AG04450 (cell line): ENCODE measurements around the gene LRRTM4. TPM values are rescaled to one million over a fixed set of nuclear protein-coding genes. Genes with fewer than 3 reads are reported as not detected.
"Not testable (repeated sequence)": the region's sequence is repeated elsewhere in the genome, so short reads cannot be mapped to it uniquely, and the experiment has no call there.

Source experiments
- CTCF ChIA-PET: fragments of 300-600, 350-600 bp; formaldehyde crosslinking; extraction: SDS; loops from one replicate; lab custom pipeline; 2022; ENCODE audit warnings: antibody characterized with exemption, inconsistent platforms; lab: Charles Lee
- POLR2A ChIA-PET: fragments of 350-600 bp; formaldehyde crosslinking; extraction: SDS; loops from one replicate; lab custom pipeline; 2021; ENCODE audit warnings: antibody characterized with exemption, inconsistent platforms; lab: Yijun Ruan, JAX
- DNase-seq: peaks from one replicate; pipeline ENCODE4 v3.0.0-alpha.2; 2011; ENCODE audit warnings: low read depth, low spot score
- H3K27ac ChIP-seq: one replicate; pipeline ENCODE4 v1.5.1; 2012; ENCODE audit warnings: low read depth, low read length, control low read depth
- H3K27me3 ChIP-seq: one replicate; pipeline ENCODE4 v1.6.0; 2012; ENCODE audit warnings: low read length; ENCODE audit not compliant: control insufficient read depth, insufficient read depth
- H3K4me3 ChIP-seq: 2 replicates; pipeline ENCODE4 v1.5.1; 2011; ENCODE audit warnings: mild to moderate bottlenecking, low read depth, low read length, control low read depth
- H3K9me3 ChIP-seq: 2 replicates; pipeline ENCODE4 v1.5.1; 2012; ENCODE audit warnings: low read length; ENCODE audit not compliant: control insufficient read depth, insufficient read depth
- polyA plus RNA-seq: library from polyadenylated mRNA; depleted of rRNA; stranded (reverse); fragments of >200 nt; gene quantifications from 2 replicates; pipeline ENCODE4 v1.2.3, GENCODE V29; 2011
- TF ChIP-seq, protein P1 (sequence below): IDR thresholded peaks from 2 replicates; pipeline ENCODE4 v1.5.1; 2011; ENCODE audit warnings: low read depth, low read length, control low read depth, inconsistent platforms

Gene LRRTM4
- polyA plus RNA-seq, 1 experiment = not detected

DNA sequence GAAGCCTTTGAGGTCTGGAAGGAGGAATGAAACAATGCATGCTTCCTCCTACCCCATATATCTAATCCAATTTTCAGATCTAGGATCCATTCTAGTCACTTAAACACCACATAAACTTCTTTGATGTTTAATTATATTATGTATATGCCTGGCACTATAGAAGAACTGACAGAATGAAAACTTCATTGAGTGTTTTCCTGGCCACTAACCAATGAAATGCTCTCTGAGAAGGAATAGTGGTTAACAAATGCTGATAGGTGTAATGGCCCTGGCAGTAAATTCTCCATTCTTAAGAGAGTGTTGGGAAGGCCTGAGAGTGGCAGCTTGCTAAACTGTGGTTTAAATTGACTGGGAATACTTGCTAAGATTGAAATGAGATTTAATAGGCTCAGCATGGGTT lies 710.0 kb downstream of the LRRTM4 start:
- Histone ChIP-seq H3K9me3 (no peaks in the 10 kb centered on the region), H3K4me3 (no peak overlapping the region), H3K27me3 (no peaks in the 10 kb centered on the region), H3K27ac (no peak overlapping the region)
- ChIA-PET POLR2A (no interaction called here), CTCF (no interaction called here)
- DNase-seq = no peak
- TF ChIP-seq, protein P1, sequence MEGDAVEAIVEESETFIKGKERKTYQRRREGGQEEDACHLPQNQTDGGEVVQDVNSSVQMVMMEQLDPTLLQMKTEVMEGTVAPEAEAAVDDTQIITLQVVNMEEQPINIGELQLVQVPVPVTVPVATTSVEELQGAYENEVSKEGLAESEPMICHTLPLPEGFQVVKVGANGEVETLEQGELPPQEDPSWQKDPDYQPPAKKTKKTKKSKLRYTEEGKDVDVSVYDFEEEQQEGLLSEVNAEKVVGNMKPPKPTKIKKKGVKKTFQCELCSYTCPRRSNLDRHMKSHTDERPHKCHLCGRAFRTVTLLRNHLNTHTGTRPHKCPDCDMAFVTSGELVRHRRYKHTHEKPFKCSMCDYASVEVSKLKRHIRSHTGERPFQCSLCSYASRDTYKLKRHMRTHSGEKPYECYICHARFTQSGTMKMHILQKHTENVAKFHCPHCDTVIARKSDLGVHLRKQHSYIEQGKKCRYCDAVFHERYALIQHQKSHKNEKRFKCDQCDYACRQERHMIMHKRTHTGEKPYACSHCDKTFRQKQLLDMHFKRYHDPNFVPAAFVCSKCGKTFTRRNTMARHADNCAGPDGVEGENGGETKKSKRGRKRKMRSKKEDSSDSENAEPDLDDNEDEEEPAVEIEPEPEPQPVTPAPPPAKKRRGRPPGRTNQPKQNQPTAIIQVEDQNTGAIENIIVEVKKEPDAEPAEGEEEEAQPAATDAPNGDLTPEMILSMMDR = no peak

DNA sequence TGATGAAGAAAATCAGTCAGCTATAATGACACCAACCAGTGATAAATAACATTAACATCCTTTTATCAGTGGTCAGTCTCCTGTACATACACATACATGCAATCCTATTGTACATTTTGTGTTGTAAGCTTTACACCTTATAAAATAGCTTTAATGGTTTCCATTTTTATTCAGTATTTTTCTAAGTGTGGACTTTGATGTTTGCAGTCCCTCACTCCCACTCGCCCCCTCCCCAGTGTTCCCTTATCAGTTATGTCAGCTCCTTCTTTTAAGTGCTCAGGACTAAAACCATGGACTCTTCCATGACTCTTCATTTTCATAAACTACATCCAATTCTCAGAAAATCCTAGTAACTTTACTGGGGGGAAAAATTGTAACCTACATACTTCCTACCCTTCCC lies 713.0 kb downstream of the LRRTM4 start:
- Histone ChIP-seq H3K27ac (no peak overlapping the region), H3K9me3 (no peaks in the 10 kb centered on the region), H3K4me3 (no peak overlapping the region), H3K27me3 (no peaks in the 10 kb centered on the region)
- ChIA-PET CTCF (no interaction called here), POLR2A (no interaction called here)
- TF ChIP-seq, protein P1 = no peak
- no peak for DNase-seq

DNA sequence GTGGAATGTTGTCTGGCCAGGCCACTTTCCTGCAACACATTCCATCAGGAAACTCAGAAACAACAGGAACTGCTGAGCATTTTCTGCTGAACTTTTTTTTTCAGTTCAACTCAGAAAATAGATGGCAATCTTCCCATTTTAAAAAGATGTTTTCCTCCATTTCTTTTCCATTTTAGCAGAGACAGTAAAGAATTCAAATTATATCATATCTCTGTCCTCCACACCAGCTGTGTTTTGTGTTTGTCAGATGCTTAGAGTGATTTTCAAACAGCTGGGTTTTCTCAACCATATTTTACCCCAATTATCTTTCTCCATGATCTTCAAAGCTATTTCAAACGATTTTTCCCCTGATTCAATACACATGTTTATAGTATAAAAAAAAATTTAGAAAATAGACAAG lies 713.4 kb downstream of the LRRTM4 start:
- Histone ChIP-seq H3K27me3 (no peaks in the 10 kb centered on the region), H3K9me3 (no peaks in the 10 kb centered on the region), H3K27ac (no peak overlapping the region), H3K4me3 (no peak overlapping the region)
- ChIA-PET POLR2A (no interaction called here), CTCF (no interaction called here)
- TF ChIP-seq, protein P1 = no peak
- DNase-seq = no peak

DNA sequence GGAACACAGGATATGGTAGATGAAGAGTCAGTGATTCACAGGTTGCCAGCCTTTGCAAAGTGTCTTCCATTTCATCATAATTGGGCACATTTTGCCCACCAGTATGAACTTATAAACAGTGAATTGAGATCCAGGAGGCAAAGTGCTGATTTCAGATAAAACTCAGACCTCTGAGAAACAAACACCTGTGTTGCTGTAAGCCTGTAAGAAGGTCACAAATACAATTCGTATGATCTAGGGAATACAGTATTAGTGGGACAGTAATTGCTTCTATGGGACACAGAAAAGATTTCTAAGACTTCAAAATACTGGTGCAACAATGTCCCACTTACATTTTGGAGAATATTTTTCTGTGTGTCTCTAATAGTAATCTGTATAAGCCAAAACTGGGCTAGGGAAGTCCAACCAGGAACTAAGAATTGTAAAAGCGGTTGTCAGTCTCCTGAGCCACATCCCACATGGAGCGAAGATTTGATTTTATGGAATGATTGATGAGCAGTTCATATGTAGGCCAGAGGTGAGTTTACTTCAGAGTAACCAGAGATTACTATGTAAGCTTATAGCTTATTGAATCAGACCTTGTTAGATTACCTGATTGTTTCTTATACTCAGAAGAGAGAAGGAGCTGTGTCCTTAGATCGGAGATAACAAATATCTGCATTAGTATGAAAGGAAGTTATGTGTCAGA lies 728.4 kb downstream of the LRRTM4 start:
- H3K27me3 ChIP-seq = no peaks in the 10 kb centered on the region
- H3K4me3 ChIP-seq = no peak overlapping the region
- H3K27ac ChIP-seq = no peak overlapping the region
- ChIA-PET POLR2A (no interaction called here), CTCF (no interaction called here)
- no peaks in the 10 kb centered on the region for H3K9me3 ChIP-seq
- no peak for DNase-seq
- TF ChIP-seq, protein P1 = no peak

DNA sequence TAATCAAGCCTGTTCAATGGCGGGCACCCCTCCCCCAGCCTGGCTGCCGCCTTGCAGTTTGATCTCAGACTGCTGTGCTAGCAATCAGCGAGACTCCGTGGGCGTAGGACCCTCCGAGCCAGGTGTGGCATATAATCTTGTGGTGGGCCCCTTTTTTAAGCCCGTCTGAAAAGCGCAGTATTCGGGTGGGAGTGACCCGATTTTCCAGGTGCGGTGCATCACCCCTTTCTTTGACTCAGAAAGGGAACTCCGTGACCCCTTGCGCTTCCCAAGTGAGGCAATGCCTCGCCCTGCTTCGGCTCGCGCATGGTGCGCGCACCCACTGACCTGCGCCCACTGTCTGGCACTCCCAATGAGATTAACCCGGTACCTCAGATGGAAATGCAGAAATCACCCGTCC lies 740.9 kb downstream of the LRRTM4 start:
- CTCF ChIA-PET, H3K4me3 ChIP-seq, H3K9me3 ChIP-seq, H3K27ac ChIP-seq, POLR2A ChIA-PET, DNase-seq, H3K27me3 ChIP-seq: not testable (repeated sequence)
